SJSA1 (cell line): ENCODE data around the gene ADAMTS2. TPM values are rescaled to one million over a fixed set of nuclear protein-coding genes. Genes with fewer than 3 reads are reported as not detected.
A peak's percentile ranks its signal among the peaks of the same experiment; 100 is the strongest.

Source experiments
- DNase-seq, 2 experiments: peaks; one replicate each; pipeline ENCODE4 v3.0.0-alpha.2; 2015 to 2020; ENCODE audit warnings: low spot score in 2 of 2, low read depth in 1 of 2
- H3K27ac ChIP-seq: fragments of 250-450 bp; sonication (Bioruptor Pico); 2 replicates; pipeline ENCODE4 v1.5.1; 2020; ENCODE audit warnings: mild to moderate bottlenecking, moderate library complexity
- H3K27me3 ChIP-seq: fragments of 250-450 bp; sonication (Bioruptor Pico); replicated peaks from 2 replicates; pipeline ENCODE4 v1.5.1; 2020; ENCODE audit warnings: mild to moderate bottlenecking, moderate library complexity
- H3K36me3 ChIP-seq: fragments of 250-450 bp; sonication (Bioruptor Pico); 2 replicates; pipeline ENCODE4 v1.5.1; 2020; ENCODE audit warnings: mild to moderate bottlenecking
- H3K4me1 ChIP-seq: fragments of 250-450 bp; sonication (Bioruptor Pico); replicated peaks from 2 replicates; pipeline ENCODE4 v1.6.1; 2021; ENCODE audit warnings: mild to moderate bottlenecking
- H3K4me3 ChIP-seq: fragments of 250-450 bp; sonication (Bioruptor Pico); 2 replicates; pipeline ENCODE4 v1.5.1; 2020; ENCODE audit warnings: mild to moderate bottlenecking
- H3K9me3 ChIP-seq: fragments of 250-450 bp; sonication (Bioruptor Pico); replicated peaks from 2 replicates; pipeline ENCODE4 v1.5.1; 2020; ENCODE audit warnings: mild to moderate bottlenecking
- total RNA-seq: library from RNA; depleted of rRNA; stranded (reverse); fragments of >200 nt; shearing (Covaris generic); gene quantifications from 2 replicates; pipeline ENCODE4 v1.2.3, GENCODE V29; 2014

Gene ADAMTS2
- total RNA-seq, 1 experiment from 2014 or later, result 4.9 TPM

GRCh38 chr5:179278119-179278518, 67.1 kb downstream of the ADAMTS2 start:
- no peak overlapping the region for H3K4me3 ChIP-seq
- H3K9me3 ChIP-seq, result peaks cover 38% of the 10 kb centered on the region
- H3K36me3 ChIP-seq, result no peaks in the 10 kb centered on the region
- no peak overlapping the region for H3K27ac ChIP-seq
- peaks cover 15% of the 10 kb centered on the region for H3K4me1 ChIP-seq
- H3K27me3 ChIP-seq, result no peaks in the 10 kb centered on the region
- DNase-seq, result no peak

- Histone ChIP-seq H3K27me3 (no peaks in the 10 kb centered on the region), H3K4me1 (peaks cover 15% of the 10 kb centered on the region), H3K36me3 (no peaks in the 10 kb centered on the region), H3K9me3 (peaks cover 36% of the 10 kb centered on the region), H3K27ac (peak overlapping the region; percentile 70), H3K4me3 (no peak overlapping the region)
- DNase-seq, result no peak
Measured at GRCh38 chr5:179276838-179277395, 68.3 kb downstream of the ADAMTS2 start.

- DNase-seq, result peak; percentile 36 to 69
- peaks cover 30% of the 10 kb centered on the region for H3K9me3 ChIP-seq
- H3K4me1 ChIP-seq, result peaks cover 15% of the 10 kb centered on the region
- H3K36me3 ChIP-seq, result no peaks in the 10 kb centered on the region
- H3K27ac ChIP-seq, result peak overlapping the region; percentile 70
- no peaks in the 10 kb centered on the region for H3K27me3 ChIP-seq
- no peak overlapping the region for H3K4me3 ChIP-seq
Measured at GRCh38 chr5:179275941-179276837, 69.1 kb downstream of the ADAMTS2 start.

- Histone ChIP-seq H3K27me3 (no peaks in the 10 kb centered on the region), H3K36me3 (no peaks in the 10 kb centered on the region), H3K4me3 (no peak overlapping the region), H3K4me1 (peaks cover 15% of the 10 kb centered on the region), H3K9me3 (peaks cover 36% of the 10 kb centered on the region), H3K27ac (peak overlapping the region; percentile 70)
- DNase-seq, result no peak
Measured at GRCh38 chr5:179275381-179275878, 69.8 kb downstream of the ADAMTS2 start.

DNA sequence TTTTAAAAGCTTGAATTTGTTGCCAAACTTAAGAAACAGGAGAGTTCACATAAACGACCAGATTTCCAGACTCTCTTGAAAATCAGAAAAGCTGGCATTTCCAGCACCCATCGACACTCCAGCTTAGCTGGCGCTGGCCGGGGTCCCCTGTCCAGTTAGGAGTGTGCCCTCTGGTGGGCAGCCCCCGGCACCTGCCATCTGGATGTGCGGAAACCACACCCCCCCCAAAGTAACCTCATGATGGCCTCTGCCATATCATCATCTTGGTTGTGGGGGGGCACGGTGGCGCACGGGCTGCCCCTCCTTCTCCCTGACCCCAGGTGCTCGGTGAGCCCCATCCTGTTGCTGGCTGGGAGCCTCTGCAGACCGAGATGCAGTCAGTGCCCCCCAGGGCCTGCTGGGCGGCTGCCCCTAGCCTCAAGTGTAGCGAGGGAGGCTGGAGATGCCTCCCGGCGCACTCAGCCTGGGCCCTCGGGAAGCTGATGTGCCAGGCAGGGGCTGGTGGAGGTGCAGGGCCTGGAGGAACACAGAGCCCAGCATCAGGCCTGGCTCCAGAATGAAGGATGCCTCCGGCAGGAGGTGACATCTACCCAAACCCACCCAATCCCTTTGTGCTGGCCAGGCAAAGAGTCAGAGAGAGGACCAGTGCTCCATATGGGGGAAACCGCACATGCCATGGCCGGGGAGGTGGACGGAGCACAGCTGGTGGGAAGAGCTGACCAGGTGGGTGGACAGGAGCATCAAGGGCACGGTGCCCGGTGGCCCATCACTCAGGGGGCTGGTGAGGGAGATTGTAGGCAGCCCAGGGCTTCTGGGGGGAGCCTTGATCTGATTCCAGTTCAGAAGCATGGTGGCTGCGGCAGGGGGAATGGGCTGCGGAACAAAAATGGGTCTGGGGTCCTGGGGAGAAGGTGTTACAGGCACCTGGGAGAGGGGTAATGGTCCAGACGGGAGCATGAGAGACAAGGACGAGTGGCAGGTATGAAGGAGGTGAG, 70.6 kb downstream of the ADAMTS2 start:
- no peaks in the 10 kb centered on the region for H3K27me3 ChIP-seq
- no peaks in the 10 kb centered on the region for H3K36me3 ChIP-seq
- no peak overlapping the region for H3K4me3 ChIP-seq
- H3K9me3 ChIP-seq, result peaks cover 44% of the 10 kb centered on the region
- peaks cover 15% of the 10 kb centered on the region for H3K4me1 ChIP-seq
- no peak for DNase-seq
- H3K27ac ChIP-seq, result no peak overlapping the region

- peaks cover 15% of the 10 kb centered on the region for H3K4me1 ChIP-seq
Measured at GRCh38 chr5:179273441-179274145, 71.7 kb downstream of the ADAMTS2 start.

GRCh38 chr5:179273073-179273435, 72.2 kb downstream of the ADAMTS2 start:
- DNase-seq, result no peak
- no peak overlapping the region for H3K27ac ChIP-seq
- no peak overlapping the region for H3K4me3 ChIP-seq
- peaks cover 15% of the 10 kb centered on the region for H3K4me1 ChIP-seq
- H3K36me3 ChIP-seq, result no peaks in the 10 kb centered on the region
- no peaks in the 10 kb centered on the region for H3K27me3 ChIP-seq
- peaks cover 57% of the 10 kb centered on the region for H3K9me3 ChIP-seq

More at GRCh38 chr5:179273441-179274145, 71.7 kb downstream of the ADAMTS2 start:
- Histone ChIP-seq H3K4me3 (no peak overlapping the region), H3K27me3 (no peaks in the 10 kb centered on the region), H3K27ac (no peak overlapping the region), H3K9me3 (peaks cover 54% of the 10 kb centered on the region), H3K36me3 (no peaks in the 10 kb centered on the region)
- DNase-seq, result no peak

GRCh38 chr5:179272326-179273072, 72.8 kb downstream of the ADAMTS2 start:
- Histone ChIP-seq H3K27ac (no peak overlapping the region), H3K4me1 (peaks cover 15% of the 10 kb centered on the region)

GRCh38 chr5:179271821-179272325, 73.4 kb downstream of the ADAMTS2 start:
- peak in 1 of 2 experiments; percentile 36 for DNase-seq
- H3K27me3 ChIP-seq, result no peaks in the 10 kb centered on the region
- H3K36me3 ChIP-seq, result no peaks in the 10 kb centered on the region
- H3K27ac ChIP-seq, result no peak overlapping the region
- peaks cover 15% of the 10 kb centered on the region for H3K4me1 ChIP-seq
- peaks cover 59% of the 10 kb centered on the region for H3K9me3 ChIP-seq
- H3K4me3 ChIP-seq, result no peak overlapping the region

More at GRCh38 chr5:179272326-179273072, 72.8 kb downstream of the ADAMTS2 start:
- Histone ChIP-seq H3K36me3 (no peaks in the 10 kb centered on the region), H3K27me3 (no peaks in the 10 kb centered on the region), H3K4me3 (no peak overlapping the region), H3K9me3 (peaks cover 57% of the 10 kb centered on the region)
- no peak for DNase-seq

- H3K27me3 ChIP-seq, result no peaks in the 10 kb centered on the region
- H3K4me1 ChIP-seq, result peaks cover 12% of the 10 kb centered on the region
- no peaks in the 10 kb centered on the region for H3K36me3 ChIP-seq
- peak in 1 of 2 experiments; percentile 41 for DNase-seq
- H3K27ac ChIP-seq, result no peak overlapping the region
- H3K4me3 ChIP-seq, result no peak overlapping the region
- peaks cover 59% of the 10 kb centered on the region for H3K9me3 ChIP-seq
Measured at GRCh38 chr5:179271428-179271734, 73.9 kb downstream of the ADAMTS2 start.

- Histone ChIP-seq H3K4me1 (peaks cover 12% of the 10 kb centered on the region), H3K27me3 (no peaks in the 10 kb centered on the region), H3K9me3 (peaks cover 60% of the 10 kb centered on the region), H3K36me3 (no peaks in the 10 kb centered on the region), H3K4me3 (no peak overlapping the region), H3K27ac (no peak overlapping the region)
- DNase-seq, result peak in 1 of 2 experiments; percentile 48
Measured at GRCh38 chr5:179270581-179271427, 74.5 kb downstream of the ADAMTS2 start.
